HG03066 (cell line): ENCODE measurements around the gene DRC7.
A peak's percentile ranks its signal among the peaks of the same experiment; 100 is the strongest.
"Not testable (repeated sequence)": the region's sequence is repeated elsewhere in the genome, so short reads cannot be mapped to it uniquely, and the experiment has no call there.

Experiments
- ATAC-seq: cut with Tn5 transposase; IDR thresholded peaks from one replicate; pipeline ENCODE4 v1.9.1; 2021; ENCODE audit warnings: low read depth; ENCODE audit not compliant: unreplicated experiment

Gene DRC7

GRCh38 chr16:57730771-57731730 lies 36.4 kb downstream of the DRC7 start:
- no peak for ATAC-seq

GRCh38 chr16:57732037-57732436 lies 37.4 kb downstream of the DRC7 start:
- ATAC-seq: no peak

GRCh38 chr16:57732714-57733113 lies 38.1 kb downstream of the DRC7 start:
- no peak for ATAC-seq

- ATAC-seq: no peak
These were observed 39.8 kb downstream of the DRC7 start for GRCh38 chr16:57734308-57734924.

GRCh38 chr16:57734925-57735754 lies 40.5 kb downstream of the DRC7 start:
- ATAC-seq: peak; percentile 87

GRCh38 chr16:57735755-57736418 lies 41.3 kb downstream of the DRC7 start, which contains the start of gene KATNB1:
Gene KATNB1, plus strand, starts transcription at chr16:57735770. Its CDS starts 1,474 bp downstream, at chr16:57737244.
- peak; percentile 30 for ATAC-seq

GRCh38 chr16:57736419-57737351 lies 42.1 kb downstream of the DRC7 start:
- no peak for ATAC-seq

- no peak for ATAC-seq
These were observed 44.2 kb downstream of the DRC7 start for GRCh38 chr16:57738844-57739243.

GRCh38 chr16:57739756-57740422 lies 45.3 kb downstream of the DRC7 start:
- ATAC-seq: no peak

GRCh38 chr16:57740423-57741071 lies 45.9 kb downstream of the DRC7 start:
- no peak for ATAC-seq

GRCh38 chr16:57741660-57742191 lies 47.1 kb downstream of the DRC7 start:
- no peak for ATAC-seq

GRCh38 chr16:57742543-57742942 lies 47.9 kb downstream of the DRC7 start:
- no peak for ATAC-seq

- ATAC-seq: no peak
These were observed 48.9 kb downstream of the DRC7 start for GRCh38 chr16:57743458-57743857.

- ATAC-seq: no peak
These were observed 49.5 kb downstream of the DRC7 start for GRCh38 chr16:57743886-57744641.

GRCh38 chr16:57744642-57744903 lies 50.0 kb downstream of the DRC7 start:
- no peak for ATAC-seq

GRCh38 chr16:57745768-57746167 lies 51.2 kb downstream of the DRC7 start:
- no peak for ATAC-seq

- ATAC-seq: not testable (repeated sequence)
These were observed 51.7 kb downstream of the DRC7 start for GRCh38 chr16:57746316-57746715.

GRCh38 chr16:57747091-57747490 lies 52.5 kb downstream of the DRC7 start:
- no peak for ATAC-seq
